Panc1 (cell line): ENCODE results near the gene UGT1A8. TPM values are rescaled to one million over a fixed set of nuclear protein-coding genes. Genes with fewer than 3 reads are reported as not detected.

ENCODE experiments used
- total RNA-seq: library from RNA; stranded (reverse); gene quantifications from one replicate; pipeline ENCODE4 v1.2.1, GENCODE V29; 2021; ENCODE audit not compliant: unreplicated experiment

Gene UGT1A8
- total RNA-seq, 1 experiment from 2014 or later = 0.15 TPM

Other genes with a start within 250 kb of the UGT1A8 start
- gene USP40, start 50.9 kb upstream of the UGT1A8 start, total RNA-seq = 26.6 TPM
- not detected for gene UGT1A10, start 18.8 kb downstream of the UGT1A8 start, total RNA-seq
- gene UGT1A9, start 54.3 kb downstream of the UGT1A8 start, total RNA-seq = not detected
- not detected for gene UGT1A7, start 64.3 kb downstream of the UGT1A8 start, total RNA-seq
- gene UGT1A6, start 75.3 kb downstream of the UGT1A8 start, total RNA-seq = not detected
- gene UGT1A5, start 95.3 kb downstream of the UGT1A8 start, total RNA-seq = not detected
- not detected for gene UGT1A4, start 101.1 kb downstream of the UGT1A8 start, total RNA-seq
- not detected for gene UGT1A3, start 111.4 kb downstream of the UGT1A8 start, total RNA-seq
- not detected for gene UGT1A1, start 142.6 kb downstream of the UGT1A8 start, total RNA-seq
- gene MROH2A, start 160.7 kb downstream of the UGT1A8 start, total RNA-seq = not detected
- 87.0 TPM for gene HJURP, start 236.9 kb downstream of the UGT1A8 start, total RNA-seq